HG02678 (cell line): ENCODE results near the gene CUX1.
"Not testable (repeated sequence)": the region's sequence is repeated elsewhere in the genome, so short reads cannot be mapped to it uniquely, and the experiment has no call there.

Experiments used
- ATAC-seq: cut with Tn5 transposase; IDR thresholded peaks from one replicate; pipeline ENCODE4 v1.9.1; 2021; ENCODE audit warnings: mild to moderate bottlenecking, moderate library complexity; ENCODE audit not compliant: unreplicated experiment

CUX1 gene

GRCh38 chr7:101824440-101824839 is 7.0 kb downstream of the CUX1 start:
- no peak for ATAC-seq

- ATAC-seq = no peak
Observed at GRCh38 chr7:101826081-101826835, 8.8 kb downstream of the CUX1 start.

DNA sequence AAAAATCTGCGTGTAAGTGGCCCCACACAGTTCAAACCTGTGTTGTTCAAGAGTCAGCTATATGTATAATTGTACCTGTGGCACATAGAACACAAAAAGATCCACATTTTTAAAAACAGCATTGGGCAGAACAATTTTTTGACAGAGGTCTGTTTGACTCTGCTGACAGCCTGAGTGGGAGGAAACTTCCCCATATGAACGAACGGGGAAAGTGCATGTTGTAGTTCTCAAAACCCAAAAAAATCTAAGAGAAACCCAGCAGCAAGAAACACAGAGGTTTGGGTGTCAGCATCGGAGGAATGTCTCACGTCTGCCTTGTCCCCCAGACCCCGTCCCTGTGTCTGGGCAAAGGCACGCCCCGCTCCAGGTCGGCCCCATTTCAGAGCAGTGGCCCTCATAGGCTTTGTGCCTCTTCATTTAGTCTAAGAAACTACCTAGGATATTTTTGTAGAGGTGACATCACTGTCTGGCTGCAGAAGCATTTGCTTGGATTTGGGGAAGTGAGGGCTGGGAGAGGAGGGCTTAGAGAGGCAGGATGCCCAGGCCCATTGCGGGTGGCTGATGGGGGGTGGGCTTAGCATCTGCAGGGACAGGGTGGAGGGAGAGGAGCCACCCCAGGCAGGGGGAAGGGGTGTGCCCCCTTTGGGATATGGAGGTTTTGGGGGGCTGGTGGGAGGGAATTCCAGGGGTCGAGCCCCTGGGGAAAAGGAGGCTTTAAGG is 11.0 kb downstream of the CUX1 start:
- no peak for ATAC-seq

GRCh38 chr7:101829374-101829773 is 11.9 kb downstream of the CUX1 start:
- no peak for ATAC-seq

GRCh38 chr7:101829821-101830220 is 12.4 kb downstream of the CUX1 start:
- ATAC-seq = no peak

DNA sequence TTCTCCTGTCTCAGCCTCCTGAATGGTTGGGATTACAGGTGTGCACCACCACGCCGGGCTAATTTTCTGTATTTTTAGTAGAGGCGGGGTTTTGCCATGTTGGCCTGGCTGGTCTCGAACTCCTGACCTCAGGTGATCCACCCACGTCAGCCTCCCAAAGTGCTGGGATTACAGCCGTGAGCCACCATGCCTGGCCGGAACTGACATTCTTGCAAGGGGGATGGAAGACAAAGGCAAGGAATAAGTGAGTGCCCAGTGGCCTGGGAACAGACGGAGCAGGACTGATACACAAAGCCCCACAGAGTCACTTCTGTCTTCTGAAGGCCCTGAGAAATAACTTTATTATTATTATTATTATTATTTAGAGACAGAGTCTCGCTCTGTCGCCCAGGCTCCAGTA is 14.0 kb downstream of the CUX1 start:
- not testable (repeated sequence) for ATAC-seq

GRCh38 chr7:101832205-101832631 is 14.8 kb downstream of the CUX1 start:
- no peak for ATAC-seq

- no peak for ATAC-seq
Observed at GRCh38 chr7:101832685-101833375, 15.4 kb downstream of the CUX1 start.

DNA sequence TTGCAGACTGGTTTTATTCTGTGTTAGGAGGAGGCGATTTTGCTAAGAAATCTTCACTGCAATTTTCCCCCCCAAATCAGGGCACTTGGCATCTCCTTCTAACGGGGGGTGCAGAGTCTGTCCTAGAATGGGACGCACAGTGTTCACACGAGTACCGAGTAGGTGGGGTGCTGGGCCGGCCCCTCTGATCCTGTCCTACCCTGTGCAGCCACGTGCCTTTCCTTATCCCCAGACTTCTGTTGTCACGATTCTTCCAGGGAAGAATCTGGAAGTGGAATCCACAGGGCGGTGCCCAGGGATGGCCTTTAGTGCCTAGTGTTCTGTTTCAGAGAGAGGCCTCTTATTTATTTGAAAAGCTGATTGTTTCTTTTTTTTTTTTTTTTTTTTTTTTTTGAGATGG is 16.4 kb downstream of the CUX1 start:
- ATAC-seq = no peak

GRCh38 chr7:101835136-101835535 is 17.7 kb downstream of the CUX1 start:
- ATAC-seq = no peak

DNA sequence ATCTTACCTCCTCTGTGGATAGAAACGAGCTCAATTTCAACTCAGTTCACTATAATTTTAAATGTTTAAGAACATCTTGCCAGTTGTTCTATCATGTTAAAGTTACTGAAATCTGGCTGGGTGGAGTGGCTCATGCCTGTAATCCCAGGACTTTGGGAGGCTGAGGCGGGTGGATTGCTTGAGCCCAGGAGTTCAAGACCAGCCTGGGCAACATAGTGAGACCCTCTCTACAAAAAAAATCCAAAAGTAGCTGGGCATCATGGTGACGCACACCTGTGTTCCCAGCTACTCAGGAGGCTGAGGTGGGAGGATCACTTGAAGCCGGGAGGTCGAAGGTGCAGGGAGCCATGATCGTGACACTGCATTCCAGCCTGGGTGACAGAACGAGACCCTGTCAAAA is 20.0 kb downstream of the CUX1 start:
- not testable (repeated sequence) for ATAC-seq

- no peak for ATAC-seq
Observed at GRCh38 chr7:101838837-101839483, 21.5 kb downstream of the CUX1 start.

GRCh38 chr7:101841328-101841727 is 23.9 kb downstream of the CUX1 start:
- no peak for ATAC-seq

GRCh38 chr7:101843293-101844271 is 26.2 kb downstream of the CUX1 start:
- no peak for ATAC-seq

DNA sequence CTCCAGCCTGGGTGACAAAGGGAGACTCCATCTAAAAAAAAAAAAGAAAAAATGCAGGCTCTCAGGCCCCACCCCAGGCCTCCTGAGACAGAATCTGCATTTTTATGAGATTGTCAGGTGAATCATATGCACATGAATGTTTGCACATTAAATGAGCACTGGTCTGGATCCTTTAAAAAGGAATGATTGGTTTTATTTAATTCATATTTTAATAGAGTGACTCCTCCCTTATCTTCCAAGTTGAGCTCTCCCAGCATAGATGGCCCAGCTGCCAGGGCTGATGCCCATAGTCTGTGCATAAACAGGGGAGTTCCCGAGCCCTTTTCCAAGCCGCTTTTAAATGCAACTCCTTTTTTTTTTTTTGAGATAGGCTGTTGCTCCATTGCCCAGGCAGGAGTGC is 28.5 kb downstream of the CUX1 start:
- ATAC-seq = no peak

DNA sequence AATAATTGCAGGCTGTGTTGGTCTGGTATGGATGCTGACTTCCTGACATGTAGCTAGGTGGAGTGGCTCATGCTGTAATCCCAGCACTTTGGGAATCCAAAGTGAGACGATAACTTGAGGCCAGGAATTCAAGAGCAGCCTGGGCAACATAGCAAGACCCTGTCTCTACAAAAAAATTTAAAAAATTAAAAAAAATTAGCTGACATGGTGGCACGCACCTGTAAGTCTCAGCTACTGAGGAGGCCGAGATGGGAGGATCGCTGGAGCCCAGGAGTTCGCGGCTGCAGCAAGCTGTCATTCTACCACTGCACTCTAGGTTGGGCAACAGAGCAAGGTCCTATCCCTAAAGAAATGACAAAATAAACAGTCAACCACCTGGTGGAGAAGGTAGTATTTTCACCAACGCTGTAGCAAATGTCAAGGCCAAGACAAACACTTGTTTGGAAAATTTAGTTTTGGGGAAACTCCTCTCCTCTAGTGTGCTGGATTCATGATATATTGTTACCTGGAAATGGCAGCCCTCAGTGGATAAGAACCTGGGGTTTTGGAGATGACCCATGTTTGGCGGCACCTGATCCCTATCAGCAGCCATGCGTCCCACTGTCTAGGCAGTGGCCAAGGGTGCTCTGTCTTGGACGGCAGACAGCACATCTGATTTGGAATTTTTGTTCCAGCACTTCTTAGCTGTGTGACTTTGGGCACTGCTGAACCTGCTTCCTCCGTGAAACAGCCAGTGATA is 29.5 kb downstream of the CUX1 start:
- ATAC-seq = no peak

GRCh38 chr7:101848208-101848951 is 31.0 kb downstream of the CUX1 start:
- no peak for ATAC-seq

GRCh38 chr7:101849314-101849713 is 31.9 kb downstream of the CUX1 start:
- ATAC-seq = not testable (repeated sequence)

- not testable (repeated sequence) for ATAC-seq
Observed at GRCh38 chr7:101852364-101852763, 34.9 kb downstream of the CUX1 start.
